WTC11 (cell line): Measurements from ENCODE around the gene ATF1. TPM values are rescaled to one million over a fixed set of nuclear protein-coding genes. Genes with fewer than 3 reads are reported as not detected.

Source experiments
- ATAC-seq: fragments of 200-7000 bp; cut with Tn5 transposase; 2 replicates; pipeline ENCODE4 v1.10.0; 2021; ENCODE audit warnings: mild to moderate bottlenecking, moderate library complexity
- CTCF ChIA-PET: fragments of 300-600 bp; sonication (Branson Sonifier 250); formaldehyde crosslinking; loops from one replicate; lab custom pipeline; 2021; ENCODE audit warnings: antibody characterized with exemption; lab: Charles Lee
- POLR2A ChIA-PET: fragments of 350-600 bp; sonication (Branson Sonifier 250); formaldehyde crosslinking; loops from one replicate; lab custom pipeline; 2021; ENCODE audit warnings: antibody characterized with exemption; lab: Charles Lee
- DNase-seq: peaks from one replicate; pipeline ENCODE4 v3.0.0; 2021; ENCODE audit warnings: low spot score
- H3K27ac Mint-ChIP-seq: 2 replicates; pipeline ENCODE4 v1.8.0; 2021; ENCODE audit warnings: mixed read lengths
- H3K27me3 Mint-ChIP-seq: 2 replicates; pipeline ENCODE4 v1.8.0; 2021; ENCODE audit warnings: low read depth, mild to moderate bottlenecking, moderate library complexity, mixed read lengths
- H3K36me3 Mint-ChIP-seq: 2 replicates; pipeline ENCODE4 v1.8.0; 2021; ENCODE audit warnings: mixed read lengths
- H3K4me1 Mint-ChIP-seq: 2 replicates; pipeline ENCODE4 v1.8.0; 2022; ENCODE audit warnings: mixed read lengths
- H3K4me3 Mint-ChIP-seq: 2 replicates; pipeline ENCODE4 v1.8.0; 2021; ENCODE audit warnings: mild to moderate bottlenecking, moderate library complexity, mixed read lengths
- H3K9me3 Mint-ChIP-seq: 2 replicates; pipeline ENCODE4 v1.8.0; 2021; ENCODE audit warnings: mixed read lengths
- AFF4 ChIP-seq: sonication (generic); formaldehyde crosslinking; IDR thresholded peaks from 2 replicates; pipeline ENCODE4 v1.8.1; 2023; ENCODE audit warnings: mild to moderate bottlenecking, missing genetic modification reagents, borderline replicate concordance
- ATF1 ChIP-seq: sonication (generic); formaldehyde crosslinking; IDR thresholded peaks from 2 replicates; pipeline ENCODE4 v1.8.1; 2023; ENCODE audit warnings: mild to moderate bottlenecking, moderate library complexity, missing genetic modification reagents
- CREM ChIP-seq: sonication (generic); formaldehyde crosslinking; IDR thresholded peaks from 2 replicates; pipeline ENCODE4 v1.8.1; 2022; ENCODE audit warnings: mild to moderate bottlenecking, missing genetic modification reagents, moderate library complexity
- CTCF ChIP-seq: fragments of 200-600 bp; IDR thresholded peaks from 2 replicates; pipeline ENCODE4 v1.8.0; 2022; ENCODE audit warnings: antibody characterized with exemption
- ELF4 ChIP-seq: sonication (generic); formaldehyde crosslinking; IDR thresholded peaks from 2 replicates; pipeline ENCODE4 v1.8.1; 2022; ENCODE audit warnings: low read depth, mild to moderate bottlenecking, moderate library complexity, missing genetic modification reagents
- HMGA2 ChIP-seq: fragments of 250-450 bp; sonication (Bioruptor Pico); IDR thresholded peaks from 2 replicates; pipeline ENCODE4 v1.4.0; 2021; ENCODE audit warnings: mild to moderate bottlenecking, moderate library complexity
- HMGXB4 ChIP-seq: sonication (generic); formaldehyde crosslinking; IDR thresholded peaks from 2 replicates; pipeline ENCODE4 v1.8.1; 2023; ENCODE audit warnings: mild to moderate bottlenecking, moderate library complexity, missing genetic modification reagents
- MYBL2 ChIP-seq: sonication (generic); formaldehyde crosslinking; IDR thresholded peaks from 2 replicates; pipeline ENCODE4 v1.8.1; 2023; ENCODE audit warnings: mild to moderate bottlenecking, moderate library complexity, missing genetic modification reagents
- PRDM15 ChIP-seq: sonication (generic); formaldehyde crosslinking; IDR thresholded peaks from 2 replicates; pipeline ENCODE4 v1.8.0; 2022; ENCODE audit warnings: missing genetic modification reagents
- SOX15 ChIP-seq: fragments of 250-450 bp; sonication (Bioruptor Pico); IDR thresholded peaks from 2 replicates; pipeline ENCODE4 v1.9.0; 2021; ENCODE audit warnings: mild to moderate bottlenecking
- TCF7 ChIP-seq: sonication (generic); formaldehyde crosslinking; IDR thresholded peaks from 2 replicates; pipeline ENCODE4 v1.8.0; 2022; ENCODE audit warnings: mild to moderate bottlenecking, low read depth, missing genetic modification reagents, moderate library complexity
- total RNA-seq: library from RNA; stranded (reverse); gene quantifications from 3 replicates; pipeline ENCODE4 v1.2.3, GENCODE V29; 2021

The ATF1 gene
- total RNA-seq, 1 experiment from 2014 or later: 34.8 TPM

- Mint-ChIP-seq H3K4me3 (no peak overlapping the region), H3K9me3 (no peaks in the 10 kb centered on the region), H3K36me3 (peaks cover 63% of the 10 kb centered on the region), H3K4me1 (no peaks in the 10 kb centered on the region), H3K27me3 (no peaks in the 10 kb centered on the region), H3K27ac (no peak overlapping the region)
- POLR2A ChIA-PET: no interaction called here
- CTCF ChIA-PET: no interaction called here
- ATAC-seq (no peak), DNase-seq (no peak)
- no peak for TF ChIP-seq HMGA2 (CRISPR knock-in tag)
- TF ChIP-seq AFF4: no peak
- no peak for TF ChIP-seq HMGXB4 (CRISPR knock-in tag)
- no peak for TF ChIP-seq TCF7 (CRISPR knock-in tag)
- no peak for TF ChIP-seq ATF1 (CRISPR knock-in tag)
Observed at GRCh38 chr12:50727466-50727865, 36.4 kb upstream of the ATF1 start.

GRCh38 chr12:50728417-50728816, 35.5 kb upstream of the ATF1 start:
- no peak overlapping the region for H3K4me3 Mint-ChIP-seq
- no peak overlapping the region; the same call in 1 of the 2 replicates for H3K27ac Mint-ChIP-seq
- H3K27me3 Mint-ChIP-seq: no peaks in the 10 kb centered on the region
- TF ChIP-seq MYBL2 (CRISPR knock-in tag) (no peak), PRDM15 (CRISPR knock-in tag) (peak; percentile 67)
- no peaks in the 10 kb centered on the region for H3K4me1 Mint-ChIP-seq
- peaks cover 56% of the 10 kb centered on the region for H3K36me3 Mint-ChIP-seq
- H3K9me3 Mint-ChIP-seq: no peaks in the 10 kb centered on the region
- POLR2A ChIA-PET: no interaction called here
- CTCF ChIA-PET: no interaction called here
- DNase-seq (no peak), ATAC-seq (no peak)

GRCh38 chr12:50728841-50729240, 35.1 kb upstream of the ATF1 start:
- H3K27ac Mint-ChIP-seq: no peak overlapping the region; the same call in 1 of the 2 replicates
- no peaks in the 10 kb centered on the region for H3K9me3 Mint-ChIP-seq
- peaks cover 52% of the 10 kb centered on the region for H3K36me3 Mint-ChIP-seq
- no peak overlapping the region for H3K4me3 Mint-ChIP-seq
- ChIA-PET POLR2A (no interaction called here), CTCF (no interaction called here)
- no peaks in the 10 kb centered on the region for H3K27me3 Mint-ChIP-seq
- no peak for TF ChIP-seq CTCF
- no peak for TF ChIP-seq CREM (CRISPR knock-in tag)
- TF ChIP-seq SOX15 (CRISPR knock-in tag): no peak
- no peak for TF ChIP-seq ELF4
- DNase-seq (no peak), ATAC-seq (no peak)
- H3K4me1 Mint-ChIP-seq: no peaks in the 10 kb centered on the region
